Measurements from ENCODE around the gene LPP.

LPP gene

DNA sequence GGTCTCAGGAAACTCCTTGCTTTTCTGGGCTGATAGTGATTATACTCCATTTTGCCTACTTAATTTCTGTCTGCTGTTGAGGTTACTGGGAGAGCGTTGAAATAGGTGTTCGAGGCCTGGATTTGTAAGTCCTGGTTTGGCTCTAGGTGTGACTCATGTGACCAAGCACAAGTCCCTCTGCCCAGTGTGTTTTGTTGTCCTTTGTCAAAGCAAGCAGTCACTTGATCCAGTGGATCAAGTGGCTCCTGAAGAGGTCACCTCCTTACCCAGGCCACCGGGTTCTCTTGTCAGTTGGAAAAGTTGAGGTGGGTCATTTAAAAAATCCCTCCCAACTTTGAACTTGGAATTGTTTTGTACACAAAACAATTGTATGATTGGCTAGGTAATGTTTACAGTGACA is 70.0 kb downstream of the LPP start:
- Histone ChIP-seq H3K4me3 (ENCODE audit: low read depth in 1 of 2, low read length in 2 of 2) (no peak overlapping the region), H3K4me2 (ENCODE audit: insufficient read depth, low read length) (no peak overlapping the region), H3K9me3 (ENCODE audit: insufficient read depth, low read length, severe bottlenecking) (no peaks in the 10 kb centered on the region), H4K20me1 (ENCODE audit: insufficient read depth, low read length) (no peaks in the 10 kb centered on the region), H3K36me3 (ENCODE audit: insufficient read depth, low read length) (peaks cover 12% of the 10 kb centered on the region), H3K4me1 (ENCODE audit: insufficient read depth, low read length) (no peaks in the 10 kb centered on the region), H3K9ac (ENCODE audit: low read depth, low read length) (no peak overlapping the region), H3K79me2 (ENCODE audit: insufficient read depth, low read length) (peaks cover 31% of the 10 kb centered on the region), H3K27me3 (ENCODE audit: insufficient read depth, low read length, poor library complexity) (no peaks in the 10 kb centered on the region), H3K27ac (ENCODE audit: low read length) (no peak overlapping the region), H2AFZ (ENCODE audit: low read depth, low read length) (no peak overlapping the region)
- DNase-seq (no peak), ATAC-seq (ENCODE audit: insufficient read depth, low read depth) (no peak)
- TF ChIP-seq, protein P1, sequence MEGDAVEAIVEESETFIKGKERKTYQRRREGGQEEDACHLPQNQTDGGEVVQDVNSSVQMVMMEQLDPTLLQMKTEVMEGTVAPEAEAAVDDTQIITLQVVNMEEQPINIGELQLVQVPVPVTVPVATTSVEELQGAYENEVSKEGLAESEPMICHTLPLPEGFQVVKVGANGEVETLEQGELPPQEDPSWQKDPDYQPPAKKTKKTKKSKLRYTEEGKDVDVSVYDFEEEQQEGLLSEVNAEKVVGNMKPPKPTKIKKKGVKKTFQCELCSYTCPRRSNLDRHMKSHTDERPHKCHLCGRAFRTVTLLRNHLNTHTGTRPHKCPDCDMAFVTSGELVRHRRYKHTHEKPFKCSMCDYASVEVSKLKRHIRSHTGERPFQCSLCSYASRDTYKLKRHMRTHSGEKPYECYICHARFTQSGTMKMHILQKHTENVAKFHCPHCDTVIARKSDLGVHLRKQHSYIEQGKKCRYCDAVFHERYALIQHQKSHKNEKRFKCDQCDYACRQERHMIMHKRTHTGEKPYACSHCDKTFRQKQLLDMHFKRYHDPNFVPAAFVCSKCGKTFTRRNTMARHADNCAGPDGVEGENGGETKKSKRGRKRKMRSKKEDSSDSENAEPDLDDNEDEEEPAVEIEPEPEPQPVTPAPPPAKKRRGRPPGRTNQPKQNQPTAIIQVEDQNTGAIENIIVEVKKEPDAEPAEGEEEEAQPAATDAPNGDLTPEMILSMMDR (IDR thresholded peaks at IDR 0.05; ENCODE audit: borderline replicate concordance, extremely low read depth, low read length, poor library complexity, severe bottlenecking) = no peak
- no peak for TF ChIP-seq EZH2 (IDR thresholded peaks at IDR 0.05; ENCODE audit: borderline replicate concordance, low read depth, low read length, severe bottlenecking)

DNA sequence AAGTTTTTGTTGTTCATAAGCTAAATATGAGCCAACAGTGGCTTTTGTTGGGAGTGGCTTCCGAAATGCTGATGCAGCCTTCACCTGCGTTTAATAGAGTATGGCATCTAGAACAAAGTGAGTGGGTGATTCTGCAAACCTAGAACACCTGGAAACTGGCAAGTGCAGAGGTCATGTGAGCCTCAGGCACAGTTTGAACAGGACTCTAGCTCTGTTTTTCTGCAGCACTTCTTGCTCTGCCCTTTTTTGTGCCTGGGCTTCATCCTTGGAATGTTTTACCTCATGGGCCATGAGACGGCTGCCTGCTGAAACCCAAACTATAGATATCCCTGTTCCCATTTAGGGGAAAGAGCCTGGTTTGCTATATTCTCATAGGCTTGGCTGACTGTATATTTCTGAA is 73.5 kb downstream of the LPP start:
- TF ChIP-seq, protein P1 (IDR thresholded peaks at IDR 0.05; ENCODE audit: borderline replicate concordance, extremely low read depth, low read length, poor library complexity, severe bottlenecking) = no peak
- TF ChIP-seq EZH2 (IDR thresholded peaks at IDR 0.05; ENCODE audit: borderline replicate concordance, low read depth, low read length, severe bottlenecking) = no peak

GRCh38 chr3:188229177-188229576 is 75.2 kb downstream of the LPP start:
- no peak overlapping the region for H2AFZ ChIP-seq (ENCODE audit: low read depth, low read length)
- no peak overlapping the region for H3K9ac ChIP-seq (ENCODE audit: low read depth, low read length)
- H3K79me2 ChIP-seq (ENCODE audit: insufficient read depth, low read length) = peaks cover 21% of the 10 kb centered on the region

More for the DNA sequence above, 73.5 kb downstream of the LPP start:
- H3K79me2 ChIP-seq (ENCODE audit: insufficient read depth, low read length) = peaks cover 18% of the 10 kb centered on the region
- H3K4me3 ChIP-seq (ENCODE audit: low read depth in 1 of 2, low read length in 2 of 2) = no peak overlapping the region
- H3K36me3 ChIP-seq (ENCODE audit: insufficient read depth, low read length) = peaks cover 8% of the 10 kb centered on the region
- no peak overlapping the region for H2AFZ ChIP-seq (ENCODE audit: low read depth, low read length)
- no peak overlapping the region for H3K4me2 ChIP-seq (ENCODE audit: insufficient read depth, low read length)
- no peak for DNase-seq
- no peak for ATAC-seq (ENCODE audit: insufficient read depth, low read depth)
- no peak overlapping the region for H3K27ac ChIP-seq (ENCODE audit: low read length)
- H3K4me1 ChIP-seq (ENCODE audit: insufficient read depth, low read length) = no peaks in the 10 kb centered on the region
- no peaks in the 10 kb centered on the region for H4K20me1 ChIP-seq (ENCODE audit: insufficient read depth, low read length)
- H3K27me3 ChIP-seq (ENCODE audit: insufficient read depth, low read length, poor library complexity) = no peaks in the 10 kb centered on the region
- H3K9ac ChIP-seq (ENCODE audit: low read depth, low read length) = no peak overlapping the region
- no peaks in the 10 kb centered on the region for H3K9me3 ChIP-seq (ENCODE audit: insufficient read depth, low read length, severe bottlenecking)

More at GRCh38 chr3:188229177-188229576, 75.2 kb downstream of the LPP start:
- H3K4me3 ChIP-seq (ENCODE audit: low read depth in 1 of 2, low read length in 2 of 2) = no peak overlapping the region
- no peaks in the 10 kb centered on the region for H3K27me3 ChIP-seq (ENCODE audit: insufficient read depth, low read length, poor library complexity)
- no peak overlapping the region for H3K27ac ChIP-seq (ENCODE audit: low read length)
- no peaks in the 10 kb centered on the region for H4K20me1 ChIP-seq (ENCODE audit: insufficient read depth, low read length)
- no peaks in the 10 kb centered on the region for H3K9me3 ChIP-seq (ENCODE audit: insufficient read depth, low read length, severe bottlenecking)
- ATAC-seq (ENCODE audit: insufficient read depth, low read depth) = no peak
- peaks cover 4% of the 10 kb centered on the region for H3K36me3 ChIP-seq (ENCODE audit: insufficient read depth, low read length)
- no peaks in the 10 kb centered on the region for H3K4me1 ChIP-seq (ENCODE audit: insufficient read depth, low read length)
- TF ChIP-seq EZH2 (IDR thresholded peaks at IDR 0.05; ENCODE audit: borderline replicate concordance, low read depth, low read length, severe bottlenecking) = no peak
- TF ChIP-seq, protein P1 (IDR thresholded peaks at IDR 0.05; ENCODE audit: borderline replicate concordance, extremely low read depth, low read length, poor library complexity, severe bottlenecking) = no peak
- DNase-seq = no peak
- H3K4me2 ChIP-seq (ENCODE audit: insufficient read depth, low read length) = no peak overlapping the region

Measured in DND-41 (cell line).